DMS 273 (cell line): ENCODE data around the gene PGAM5.
A peak's percentile ranks its signal among the peaks of the same experiment; 100 is the strongest.

Experiments
- DNase-seq: peaks from one replicate; lab custom pipeline; 2025; ENCODE audit not compliant: unreplicated experiment; lab: John Stamatoyannopoulos, UW

The PGAM5 gene

DNA sequence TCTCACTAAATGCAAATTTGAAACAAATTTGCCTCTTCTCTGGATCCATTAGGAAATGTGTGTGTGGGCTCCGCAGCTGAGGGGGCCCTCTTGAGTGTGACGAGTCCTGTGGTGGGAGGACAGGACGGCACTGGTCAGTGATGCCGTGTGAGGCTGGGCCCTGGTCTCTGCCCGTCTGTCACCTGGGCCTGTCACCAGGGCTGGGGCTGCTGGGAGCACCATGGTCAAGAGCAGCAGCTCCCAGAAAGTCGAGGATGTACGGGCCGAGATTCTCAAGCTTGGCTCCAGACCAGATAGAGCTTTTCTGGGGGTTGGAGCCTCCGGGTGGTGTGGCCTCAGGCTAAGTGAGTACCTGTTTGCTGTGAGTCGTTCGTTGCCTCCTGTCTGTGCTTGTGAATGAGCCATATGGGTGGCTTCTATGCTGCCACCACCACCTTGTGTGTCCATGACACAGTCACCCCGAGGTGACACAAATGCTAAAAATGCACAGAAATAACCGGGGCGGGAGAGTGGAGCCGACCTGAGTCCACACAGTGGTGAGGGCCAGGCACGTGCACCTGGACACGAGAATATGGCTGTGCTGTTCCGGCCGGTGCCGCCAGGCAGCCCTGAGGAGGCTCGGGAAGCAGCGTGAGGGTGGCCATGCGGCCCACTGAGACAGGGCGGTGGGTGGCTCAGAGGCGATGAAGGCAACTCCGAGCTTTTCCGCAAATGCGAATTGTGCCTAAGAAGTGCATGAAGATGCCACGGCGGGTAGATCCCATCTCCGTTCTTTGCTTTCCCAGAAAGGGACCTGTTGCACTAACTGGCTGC is 8.7 kb downstream of the PGAM5 start:
- DNase-seq, result no peak

DNA sequence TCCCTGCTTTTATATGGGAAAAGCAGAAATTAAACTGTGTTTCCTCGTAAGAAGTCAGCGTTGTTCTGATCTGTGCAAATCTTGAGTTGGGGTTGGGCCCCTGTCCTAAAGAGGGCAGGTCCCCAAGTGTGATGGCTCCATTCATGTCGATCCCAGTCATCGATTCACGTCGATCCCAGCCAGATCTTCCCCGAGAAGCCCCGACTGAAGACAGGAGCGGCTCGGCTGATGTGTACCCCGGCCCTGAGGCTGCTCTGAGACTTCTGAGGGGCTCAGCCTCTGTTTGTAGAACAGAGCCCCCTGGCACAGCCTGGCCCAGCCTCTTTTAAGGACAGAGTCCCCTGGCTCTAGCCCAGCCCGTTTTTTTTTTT is 9.3 kb downstream of the PGAM5 start:
- DNase-seq, result no peak

DNA sequence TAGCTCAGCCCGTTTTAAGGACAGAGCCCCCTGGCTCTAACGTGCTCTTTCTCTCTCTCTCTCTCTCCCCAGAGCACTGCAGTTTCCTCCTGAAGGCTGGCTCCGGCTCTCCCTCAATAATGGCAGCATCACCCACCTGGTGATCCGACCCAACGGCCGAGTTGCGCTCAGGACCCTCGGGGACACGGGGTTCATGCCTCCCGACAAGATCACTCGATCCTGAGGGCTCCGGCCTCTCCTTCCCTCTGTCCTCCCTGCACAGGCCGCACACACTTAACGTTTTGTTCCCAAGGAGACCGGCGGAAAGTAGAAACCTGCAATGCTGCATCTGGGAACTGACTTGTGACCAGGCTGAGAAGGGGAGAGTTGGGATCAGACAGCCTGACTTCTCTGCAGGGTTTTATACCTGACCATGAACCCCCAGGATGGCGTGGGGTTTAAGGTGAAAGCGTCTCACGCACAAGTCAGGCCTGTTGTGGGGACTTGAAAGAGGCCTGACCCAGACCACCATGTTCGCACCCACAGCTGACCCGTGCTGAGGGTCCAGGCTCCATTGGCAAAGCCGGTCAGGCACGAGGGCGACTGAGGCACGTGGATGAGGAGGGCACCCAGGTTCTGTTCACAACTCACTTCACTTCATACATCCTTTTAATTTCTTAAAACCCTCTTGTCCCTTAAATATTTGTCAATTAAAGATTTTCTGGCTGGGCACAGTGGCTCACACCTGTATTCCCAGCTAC is 10.1 kb downstream of the PGAM5 start:
- no peak for DNase-seq

DNA sequence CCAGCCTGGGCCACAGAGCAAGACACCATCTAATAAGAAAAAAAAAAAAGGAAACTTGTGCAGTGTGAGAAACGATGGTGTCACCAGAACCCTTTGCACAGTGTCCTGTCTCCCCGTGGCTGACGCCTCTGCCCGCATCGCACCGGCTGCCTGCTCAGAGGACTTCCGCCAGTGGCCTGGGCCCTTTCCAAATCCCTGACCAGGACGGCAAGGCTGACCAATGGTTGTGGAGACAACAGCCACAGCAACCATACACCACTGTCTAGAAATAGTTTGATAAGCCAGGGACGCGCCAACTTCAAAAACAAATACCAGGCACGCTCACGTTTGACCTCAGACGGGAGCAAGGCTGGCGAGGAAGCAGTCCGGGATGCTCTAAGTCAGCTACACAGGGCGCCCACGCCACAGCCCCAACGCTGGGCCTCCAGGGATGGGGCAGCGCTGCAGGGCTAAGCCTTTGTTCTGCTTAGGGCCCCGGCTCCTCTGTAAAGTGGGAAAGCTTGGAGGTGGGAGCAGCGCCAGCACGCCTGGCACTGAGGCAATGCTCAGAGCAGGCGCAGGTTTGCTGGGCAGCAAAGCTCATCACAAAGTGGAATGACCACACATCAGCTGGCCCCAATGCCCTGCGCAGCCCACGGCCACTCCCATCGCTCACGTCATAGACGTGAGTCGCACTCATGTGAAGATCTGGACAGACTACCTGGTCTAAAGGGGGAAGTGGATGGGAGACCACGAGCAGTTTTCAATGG is 12.5 kb downstream of the PGAM5 start:
- DNase-seq, result no peak

DNA sequence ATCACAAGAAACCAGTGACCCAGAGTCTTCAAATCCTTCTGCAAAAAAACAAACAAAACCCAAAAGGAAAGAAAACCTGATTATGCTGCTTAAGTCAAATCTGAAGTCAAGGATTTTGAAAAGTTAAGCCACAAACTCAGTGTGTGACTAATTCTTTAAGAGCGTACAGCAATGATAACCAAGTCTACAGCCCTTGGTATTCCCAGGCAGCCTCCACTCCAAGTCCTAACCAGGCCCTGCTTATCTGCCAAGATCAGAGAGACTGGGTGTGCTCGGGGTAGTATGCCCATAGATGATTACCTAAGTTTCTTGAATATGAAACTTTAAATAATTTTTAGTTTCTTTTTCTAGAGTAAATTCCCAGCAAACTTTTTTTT is 13.1 kb downstream of the PGAM5 start:
- DNase-seq, result no peak

DNA sequence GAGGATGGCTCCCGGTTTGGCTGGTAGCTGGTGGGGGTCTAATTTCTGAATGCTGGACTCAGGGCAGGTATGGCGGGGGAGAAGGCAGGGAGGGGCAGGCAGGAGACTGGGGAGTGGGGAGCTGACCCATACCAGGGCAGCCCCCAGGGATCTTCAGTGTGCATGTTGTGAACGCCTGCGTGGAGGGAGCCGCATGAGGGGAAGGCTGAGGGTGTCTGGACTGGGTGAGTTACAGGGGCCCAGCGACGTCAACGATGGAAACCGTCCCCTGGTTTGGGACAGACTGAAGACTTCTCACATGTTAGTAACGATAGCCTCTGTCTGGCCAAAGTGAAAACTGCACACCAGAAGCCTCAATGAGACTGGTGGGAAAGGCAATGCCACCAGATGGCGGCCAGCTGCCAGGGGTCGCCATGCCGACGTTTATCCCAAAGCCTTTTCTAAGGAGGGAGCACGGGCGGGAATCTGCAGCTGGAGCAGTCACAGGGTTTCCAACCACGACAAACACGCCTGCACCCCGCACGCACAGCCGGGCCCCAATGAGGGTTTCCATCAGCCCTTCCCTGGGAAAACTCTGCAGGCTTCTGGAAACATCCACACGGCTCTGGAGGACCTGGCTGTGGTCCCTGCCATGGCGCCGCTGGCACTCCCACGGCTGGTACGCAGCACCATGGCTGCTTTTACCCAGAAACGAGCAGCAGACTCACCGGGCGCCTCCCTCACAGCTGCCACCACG is 14.0 kb downstream of the PGAM5 start:
- DNase-seq, result peak; percentile 86

DNA sequence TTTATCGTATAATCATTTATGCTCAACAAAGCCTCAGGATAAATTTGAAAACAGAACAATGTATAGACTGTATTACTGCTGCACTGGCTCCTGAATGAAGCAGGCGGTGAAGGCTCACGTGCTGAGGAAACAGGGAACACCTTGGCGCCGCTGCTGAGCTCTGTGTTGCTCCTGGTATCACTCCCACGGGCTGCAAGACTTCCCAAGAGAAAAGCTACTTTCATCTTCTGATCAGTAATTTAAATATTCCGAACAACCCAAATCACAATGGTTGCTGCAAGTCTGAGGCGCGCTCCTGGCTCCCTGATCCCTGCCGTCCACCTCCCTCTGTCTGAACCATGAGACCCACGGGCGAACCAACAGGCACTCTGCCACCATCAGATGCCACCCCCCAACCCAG is 15.7 kb downstream of the PGAM5 start:
- DNase-seq, result no peak

DNA sequence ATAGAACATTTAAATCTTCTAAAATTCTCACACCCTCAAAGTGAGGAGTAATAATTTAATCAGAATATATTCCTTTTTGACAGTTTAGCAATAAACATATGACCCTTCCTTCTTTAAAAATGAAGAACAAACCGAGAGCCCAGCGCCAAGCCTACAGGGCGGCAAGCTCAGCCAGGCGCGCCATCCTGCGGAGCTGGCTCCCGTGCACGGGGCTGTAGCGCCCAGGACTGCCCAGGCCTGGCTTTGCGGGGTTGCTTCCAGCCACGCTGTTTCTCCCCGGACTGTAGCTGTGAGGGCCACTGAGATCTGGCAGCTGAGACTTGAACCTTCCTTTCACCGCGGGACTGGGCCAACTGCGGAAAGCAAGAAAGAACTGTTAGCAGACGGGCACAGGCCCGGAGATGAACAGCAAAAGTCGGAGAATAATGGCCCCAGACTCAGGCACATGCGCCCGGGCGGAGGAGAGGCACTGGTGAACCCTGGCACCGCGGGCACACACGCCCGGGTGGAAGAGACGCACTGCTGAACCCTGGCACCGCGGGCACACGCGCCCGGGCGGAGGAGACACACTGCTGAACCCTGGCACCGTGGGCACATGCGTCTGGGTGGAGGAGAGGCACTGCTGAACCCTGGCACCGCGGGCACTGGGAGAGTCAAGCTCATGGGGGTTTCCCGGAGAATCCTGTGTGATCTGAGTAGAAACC is 16.6 kb downstream of the PGAM5 start:
- no peak for DNase-seq

DNA sequence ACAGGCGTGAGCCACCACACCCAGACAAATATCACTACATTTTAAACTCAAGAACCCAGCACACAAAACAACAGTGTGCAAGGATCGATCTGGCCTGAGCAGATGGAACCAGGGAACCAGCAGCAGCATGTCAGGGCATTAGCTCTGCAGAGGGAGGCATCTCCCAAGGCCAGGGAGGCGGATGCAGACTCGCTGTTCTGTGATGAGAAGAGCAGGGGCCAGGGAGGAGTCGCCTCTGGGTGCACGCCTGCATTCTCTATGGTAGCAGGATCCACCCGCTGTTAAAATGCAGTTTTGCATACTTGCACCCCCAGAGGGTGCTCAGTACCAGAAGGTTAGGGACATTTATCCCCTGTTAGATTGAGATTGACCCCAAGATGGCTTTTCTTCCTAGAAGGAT is 17.9 kb downstream of the PGAM5 start:
- DNase-seq, result no peak

DNA sequence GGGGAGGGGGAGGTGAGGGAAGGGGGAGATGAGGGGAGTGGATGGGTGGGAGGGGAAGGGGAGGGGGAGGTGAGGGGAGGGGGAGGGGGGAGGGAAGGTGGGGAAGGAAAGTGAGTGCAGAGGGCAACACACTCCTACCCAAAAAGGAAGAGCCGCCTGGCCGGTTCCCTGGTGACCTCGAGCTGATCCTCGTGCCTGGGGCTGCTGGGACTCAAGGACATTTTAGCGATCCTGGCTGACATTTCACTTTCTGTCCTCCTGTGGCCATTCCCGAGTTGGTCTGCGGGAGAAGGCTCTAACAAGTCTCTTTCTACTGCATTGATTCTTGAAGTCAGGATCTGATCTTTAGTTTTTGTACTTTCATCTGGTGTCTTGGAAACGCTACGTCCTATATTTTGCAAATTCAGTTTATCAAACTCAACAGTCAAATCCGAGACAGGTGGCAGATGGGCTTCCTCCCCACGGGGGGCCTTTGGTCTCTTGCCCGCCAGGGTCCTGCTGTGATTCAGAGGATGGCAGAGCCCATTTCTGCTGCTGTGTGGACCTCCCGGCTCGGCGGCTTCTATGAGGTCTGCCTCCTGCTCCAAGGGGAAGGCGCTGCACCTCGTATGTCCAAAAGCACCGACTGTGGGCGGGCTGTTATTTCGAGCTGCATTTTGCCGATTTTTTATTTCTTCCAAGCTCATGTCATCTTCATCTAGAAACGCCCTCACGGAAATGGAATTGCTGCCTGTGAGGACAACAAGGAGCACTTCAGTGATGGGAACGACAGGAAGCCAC is 19.1 kb downstream of the PGAM5 start:
- peak; percentile 84 for DNase-seq

DNA sequence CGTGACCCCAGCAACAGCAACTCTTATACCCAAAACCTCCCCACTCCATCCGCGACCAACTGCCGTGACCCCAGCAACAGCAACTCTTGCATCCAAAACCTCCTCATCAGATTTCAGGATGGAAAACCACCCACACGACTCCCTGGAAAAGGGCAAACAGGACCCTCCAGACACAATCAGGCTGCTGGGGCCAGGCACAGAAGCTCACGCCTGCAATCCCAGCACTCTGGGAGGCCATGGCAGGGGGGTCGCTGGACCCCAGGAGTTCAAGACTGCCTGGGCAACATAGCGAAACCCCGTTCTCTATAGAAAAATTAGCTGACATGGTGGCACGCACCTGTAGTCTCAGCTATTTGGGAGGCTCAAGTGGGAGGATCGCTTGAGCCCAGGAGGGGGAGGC is 19.7 kb downstream of the PGAM5 start:
- no peak for DNase-seq

DNA sequence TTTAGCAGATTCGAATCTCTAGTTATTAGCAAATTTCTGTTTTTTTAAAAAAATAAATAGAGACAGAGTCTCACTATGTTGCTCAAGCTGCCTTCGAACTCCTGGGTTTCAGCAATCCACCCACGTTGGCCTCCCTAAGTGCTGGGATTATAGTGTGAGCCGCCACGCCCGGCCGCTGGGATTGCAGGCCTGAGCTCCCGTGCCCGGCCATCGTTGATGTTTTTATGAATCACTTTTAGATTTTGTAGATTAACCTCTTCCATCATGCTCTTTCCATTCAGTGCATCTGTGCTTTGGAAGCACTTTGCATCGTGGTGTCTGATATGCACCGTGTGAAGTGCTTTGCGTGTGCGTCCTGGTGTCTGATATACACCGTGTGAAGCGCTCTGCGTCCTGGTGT is 20.9 kb downstream of the PGAM5 start:
- DNase-seq, result no peak

DNA sequence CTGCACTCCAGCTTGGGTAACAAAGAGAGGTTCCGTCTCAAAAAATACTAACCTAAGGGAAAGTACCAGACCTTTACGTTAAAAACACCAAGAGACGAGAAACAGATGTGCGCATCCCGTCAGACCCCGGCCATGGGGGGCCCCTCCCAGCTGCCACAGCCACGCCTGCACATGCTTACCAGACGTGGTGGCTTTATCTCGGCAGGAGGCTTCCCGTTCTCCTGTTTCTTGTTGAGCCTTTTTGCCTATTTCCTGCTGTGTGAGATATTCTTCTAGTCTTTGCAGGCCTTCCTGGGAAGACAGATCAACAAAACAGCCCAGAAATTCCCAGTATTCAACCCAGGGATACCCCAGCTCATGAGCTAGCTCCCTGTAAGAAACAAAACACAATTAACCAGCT is 23.6 kb downstream of the PGAM5 start:
- no peak for DNase-seq

DNA sequence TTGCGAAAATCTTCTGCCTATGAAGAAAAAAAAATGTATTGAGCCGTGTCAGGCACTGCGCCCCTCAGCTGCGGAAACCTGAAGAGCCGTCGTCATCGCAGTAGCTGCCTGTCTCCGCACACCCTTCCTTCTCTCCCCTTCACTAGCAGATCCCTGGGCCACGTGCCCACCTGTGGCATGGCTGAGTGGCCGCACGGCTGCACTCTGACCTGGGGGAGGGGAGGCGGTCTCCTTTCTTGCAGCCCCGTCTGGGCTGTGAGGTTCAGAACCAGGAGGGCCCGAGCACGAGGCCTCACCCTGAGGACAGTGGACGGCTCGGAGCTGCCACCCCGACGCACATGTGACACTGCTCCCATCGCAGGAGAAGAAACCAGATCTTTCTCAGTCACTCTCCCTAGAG is 24.9 kb downstream of the PGAM5 start:
- DNase-seq, result no peak

DNA sequence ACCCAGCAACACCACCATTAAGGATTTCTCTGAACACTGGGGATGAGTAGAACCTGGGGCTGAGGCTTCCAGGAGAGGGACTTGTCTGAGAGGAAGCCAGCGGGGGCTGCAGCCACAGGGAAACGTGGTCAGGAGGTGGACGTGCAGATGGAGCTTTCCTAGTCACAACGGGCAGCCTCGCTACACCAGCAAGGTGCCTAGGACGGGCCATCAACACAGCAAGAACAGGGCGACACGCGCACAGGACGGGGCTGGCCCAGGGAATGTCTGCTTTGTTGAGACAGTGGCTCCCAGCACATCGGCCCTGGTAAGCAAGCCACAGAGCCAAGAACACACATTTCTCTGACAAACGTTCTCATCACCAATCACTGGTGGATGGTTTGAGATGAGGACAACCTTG is 25.7 kb downstream of the PGAM5 start:
- no peak for DNase-seq

DNA sequence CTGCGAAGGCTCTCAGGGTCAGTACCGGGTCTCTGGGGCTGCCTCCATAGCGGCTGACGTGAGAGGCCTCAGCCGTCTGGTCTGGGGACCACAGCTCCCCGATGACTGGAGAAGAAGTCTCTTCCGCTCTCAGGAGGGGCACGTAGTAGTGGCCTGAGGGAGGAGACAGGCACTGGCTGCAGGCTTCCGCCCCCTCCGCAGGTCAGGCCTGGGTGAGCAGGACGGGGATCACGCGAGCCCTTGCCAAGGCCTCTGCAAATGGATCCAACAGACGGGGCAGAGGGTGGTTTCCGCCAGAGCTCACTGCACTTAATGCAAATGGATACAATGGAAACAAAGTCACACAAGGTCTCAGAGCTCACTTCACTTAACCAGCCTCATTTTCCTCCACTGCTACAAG is 26.3 kb downstream of the PGAM5 start:
- DNase-seq, result no peak

DNA sequence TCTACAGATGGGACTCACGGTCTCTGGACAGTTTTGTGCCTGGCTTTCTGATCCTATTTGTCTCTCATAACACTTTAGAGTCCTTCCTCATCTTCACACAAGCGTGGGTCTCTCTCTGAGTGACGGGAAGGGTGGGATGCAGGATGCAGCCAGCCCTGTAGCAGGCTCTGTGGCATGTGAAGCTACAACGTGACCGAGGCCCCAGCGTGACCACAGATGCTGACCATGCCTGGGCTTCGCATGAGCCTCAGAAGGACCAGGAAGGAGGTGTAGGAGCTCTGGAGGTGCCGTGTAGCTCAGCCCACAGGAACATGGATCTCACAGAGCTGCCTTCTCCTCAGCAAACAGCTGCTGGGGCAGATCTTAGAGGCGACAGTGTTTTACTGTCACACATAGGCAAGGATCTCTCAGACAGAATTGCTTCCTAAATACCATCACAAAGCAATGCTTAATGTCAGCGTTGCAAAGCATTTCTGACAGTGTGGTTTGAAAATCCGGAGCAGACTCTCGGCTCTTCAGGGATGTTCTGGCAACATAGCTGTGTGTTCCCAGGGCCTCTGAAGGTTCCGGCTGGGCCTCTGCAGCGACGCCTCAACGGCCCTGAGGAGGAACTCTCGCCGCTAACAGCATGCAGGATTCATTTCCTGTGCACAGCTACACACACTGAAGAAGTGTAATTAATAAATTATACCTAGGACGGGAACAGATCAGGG is 29.1 kb downstream of the PGAM5 start:
- DNase-seq, result no peak

DNA sequence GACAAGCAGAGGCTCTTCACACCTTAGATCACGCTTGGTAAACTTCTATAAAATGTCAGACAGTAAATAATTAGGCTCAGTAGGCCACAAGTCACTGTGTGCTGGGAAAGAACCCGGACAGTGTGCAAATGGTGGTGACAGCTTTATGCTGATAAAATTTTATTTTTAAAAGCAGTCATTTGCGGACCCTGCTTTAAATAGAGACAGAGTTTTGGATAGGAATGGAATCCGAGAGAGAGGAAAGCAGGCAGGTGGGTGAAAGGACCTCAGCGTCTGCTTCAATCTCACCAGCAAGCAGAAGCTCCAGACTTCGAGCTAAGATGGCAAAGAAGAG is 29.6 kb downstream of the PGAM5 start:
- no peak for DNase-seq

DNA sequence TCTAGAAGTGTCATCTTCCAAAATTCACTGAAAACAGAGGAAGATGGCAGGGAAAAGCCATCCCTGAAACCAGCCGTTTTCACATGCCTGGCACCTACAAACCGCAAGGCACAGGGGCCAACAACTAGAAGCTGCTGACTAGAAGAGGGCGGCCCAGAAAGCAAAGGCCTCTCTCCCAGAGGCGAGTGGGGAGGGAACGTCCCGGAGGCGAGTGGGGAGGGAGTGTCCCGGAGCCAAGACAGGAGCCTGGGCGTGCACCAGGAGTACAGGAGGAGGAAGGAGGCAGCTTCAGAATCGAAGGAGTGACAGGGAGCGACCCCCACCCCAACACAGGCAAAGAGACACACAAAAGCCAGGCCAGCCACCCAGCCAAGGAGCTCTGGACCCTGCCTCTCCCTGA is 30.0 kb downstream of the PGAM5 start:
- no peak for DNase-seq

DNA sequence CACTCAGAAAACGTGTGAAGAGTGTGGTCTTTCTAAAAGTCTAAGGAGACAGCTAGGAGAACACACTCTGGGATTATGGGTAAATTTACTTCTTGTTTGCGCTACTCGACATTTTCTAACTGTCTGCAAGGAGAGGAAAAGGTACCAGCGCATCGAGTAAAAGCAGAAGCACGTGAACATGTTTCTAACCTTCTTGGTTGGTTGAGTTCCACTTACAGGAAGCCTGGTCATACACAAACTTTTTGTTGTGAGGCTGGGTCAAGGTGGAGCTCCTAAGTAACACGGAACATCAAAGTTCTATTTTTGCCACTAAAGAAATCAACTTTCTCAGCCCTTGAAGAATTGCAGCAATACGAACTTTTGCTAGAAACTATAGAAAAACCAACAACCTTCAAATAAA is 31.0 kb downstream of the PGAM5 start:
- no peak for DNase-seq
